GM21360 (cell line): ENCODE data around the gene FCRLA.
A peak's percentile ranks its signal among the peaks of the same experiment; 100 is the strongest.

Experiments used
- ATAC-seq: cut with Tn5 transposase; IDR thresholded peaks from one replicate; pipeline ENCODE4 v1.9.1; 2021; ENCODE audit warnings: mild to moderate bottlenecking, moderate library complexity; ENCODE audit not compliant: unreplicated experiment

FCRLA gene

DNA sequence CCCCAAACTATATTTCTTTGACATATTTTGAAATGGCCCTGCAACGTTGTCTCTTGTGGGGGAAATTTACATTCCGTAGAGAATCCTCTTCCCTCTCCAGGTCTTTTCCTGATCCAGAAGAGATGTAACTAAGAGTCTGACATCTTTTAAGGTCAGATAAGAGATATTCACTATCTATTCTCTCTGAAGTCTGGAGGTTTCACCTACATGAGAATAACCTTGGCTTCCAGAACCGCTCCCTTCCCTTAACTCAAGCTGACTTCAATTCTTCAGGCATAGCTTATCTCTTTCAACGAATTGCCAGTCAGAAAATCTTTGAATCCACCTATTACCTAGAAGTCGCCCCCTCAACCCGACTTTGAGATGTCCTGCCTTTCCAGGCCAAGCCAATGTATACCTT is 24.2 kb downstream of the FCRLA start:
- ATAC-seq: no peak

DNA sequence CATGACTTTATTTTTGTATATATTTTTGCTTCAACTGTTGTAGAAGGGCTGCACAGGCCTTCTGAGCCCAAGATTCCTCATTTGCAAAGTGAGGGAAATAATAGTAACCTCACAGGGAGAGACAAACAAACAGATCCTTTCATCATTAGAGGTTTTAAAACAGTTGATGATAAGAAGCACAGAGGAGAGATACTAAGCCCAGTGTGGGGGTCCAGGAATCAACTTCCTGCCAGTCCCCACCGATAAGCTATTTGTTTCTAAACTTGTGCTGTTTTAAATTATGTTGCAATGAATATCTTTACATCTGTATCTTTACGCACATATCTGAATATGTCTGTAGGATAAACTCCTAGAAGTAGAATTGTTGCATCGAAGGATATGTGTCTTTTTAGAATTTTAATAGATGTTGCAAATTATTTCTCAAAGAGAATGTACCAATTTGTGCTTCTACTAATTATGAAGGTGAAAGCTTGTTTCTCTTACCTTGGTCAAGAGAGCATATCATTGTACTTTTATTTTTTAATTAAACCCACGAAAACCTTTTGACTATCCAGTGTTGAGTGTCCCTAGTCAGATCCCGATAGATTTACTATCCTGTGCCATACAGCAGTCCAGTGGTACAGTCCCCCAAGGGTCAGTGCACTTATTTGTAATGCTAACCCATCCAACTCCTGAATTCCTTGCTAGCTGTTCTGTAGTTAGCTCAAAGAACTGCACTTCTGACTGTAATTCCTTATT is 25.1 kb downstream of the FCRLA start:
- ATAC-seq: no peak

DNA sequence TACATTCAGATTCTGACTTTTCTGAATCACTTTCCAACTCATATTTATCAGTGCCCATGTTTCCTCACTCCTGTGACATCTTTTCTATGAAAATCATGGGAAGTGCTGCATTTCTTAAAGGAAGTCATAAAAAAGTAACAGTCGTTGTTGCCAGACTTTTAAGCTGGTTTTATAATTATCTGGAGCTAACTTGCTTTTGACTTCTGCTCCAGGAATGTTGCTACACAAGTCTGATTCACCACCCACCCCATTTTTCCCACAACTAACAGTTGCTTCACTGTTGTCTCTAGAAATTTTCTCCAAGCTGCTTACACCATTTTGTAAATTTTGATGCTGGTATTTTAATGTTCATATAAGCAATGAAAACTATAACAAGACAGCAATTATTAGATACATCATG is 26.5 kb downstream of the FCRLA start:
- ATAC-seq: no peak

DNA sequence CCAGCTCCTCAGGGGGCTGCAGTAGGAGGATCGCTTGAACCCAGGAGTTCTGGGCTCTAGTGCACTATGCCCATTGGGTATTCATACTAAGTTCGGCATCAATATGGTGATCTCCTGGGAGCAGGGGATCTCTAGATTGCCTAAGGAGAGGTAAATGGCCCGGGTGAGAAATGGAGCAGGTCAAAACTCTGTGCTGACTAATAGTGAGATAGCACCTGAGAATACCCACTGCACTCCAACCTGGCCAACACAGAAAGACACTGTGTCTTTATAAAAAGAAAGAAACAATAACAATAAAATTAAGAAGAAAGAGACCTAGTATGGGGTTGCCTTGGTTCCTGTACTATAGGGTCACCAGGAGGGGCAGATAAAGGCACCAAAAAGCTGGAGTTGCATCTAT is 28.8 kb downstream of the FCRLA start:
- no peak for ATAC-seq

DNA sequence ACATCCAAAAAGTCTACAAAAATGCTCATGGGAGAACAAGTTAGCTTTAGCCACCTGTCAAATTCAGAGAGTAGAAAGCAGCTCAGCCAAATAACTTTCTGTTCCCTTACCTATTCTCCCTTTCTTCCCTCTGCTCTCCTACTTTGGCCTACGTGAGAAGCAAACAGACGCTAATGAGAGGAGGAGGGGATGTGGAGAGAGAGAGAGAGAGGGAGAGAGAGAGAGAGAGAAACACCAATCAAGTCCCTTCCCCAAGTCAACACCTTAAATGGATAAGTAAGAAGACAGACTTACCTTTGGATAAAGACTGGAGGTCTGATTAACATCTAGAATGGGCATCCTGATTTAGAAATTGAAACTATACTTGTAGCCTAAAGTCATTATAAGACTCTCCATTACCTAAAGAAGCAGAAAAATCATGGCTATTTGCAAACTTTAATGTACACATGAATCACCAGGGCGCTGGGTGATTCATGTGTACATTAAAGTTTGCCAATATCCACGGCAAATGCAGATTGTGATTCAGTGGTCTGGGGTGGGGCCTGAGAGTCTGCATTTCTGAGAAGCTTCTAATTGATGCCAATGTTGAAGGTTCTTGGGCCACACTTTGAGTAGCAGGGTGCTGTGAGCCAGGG is 29.4 kb downstream of the FCRLA start:
- no peak for ATAC-seq

DNA sequence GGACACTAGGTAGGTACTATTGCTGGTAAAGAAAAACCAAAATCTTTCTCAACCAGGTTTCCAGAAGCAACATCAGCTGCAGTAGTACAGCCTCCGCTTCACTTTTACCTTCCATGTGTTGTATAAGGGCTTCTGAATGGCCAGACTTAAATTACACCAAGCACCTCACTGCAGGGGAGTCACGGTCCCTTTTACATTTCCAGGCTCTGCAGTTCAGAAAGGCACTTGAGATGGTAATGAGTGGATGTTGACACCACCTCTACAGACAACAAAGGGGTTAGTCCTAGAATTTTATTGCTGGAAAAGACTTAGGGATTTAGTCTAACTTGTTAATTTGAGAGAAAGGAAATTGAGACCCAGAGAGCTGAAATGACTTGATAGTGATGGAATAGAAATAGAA is 30.6 kb downstream of the FCRLA start:
- no peak for ATAC-seq

DNA sequence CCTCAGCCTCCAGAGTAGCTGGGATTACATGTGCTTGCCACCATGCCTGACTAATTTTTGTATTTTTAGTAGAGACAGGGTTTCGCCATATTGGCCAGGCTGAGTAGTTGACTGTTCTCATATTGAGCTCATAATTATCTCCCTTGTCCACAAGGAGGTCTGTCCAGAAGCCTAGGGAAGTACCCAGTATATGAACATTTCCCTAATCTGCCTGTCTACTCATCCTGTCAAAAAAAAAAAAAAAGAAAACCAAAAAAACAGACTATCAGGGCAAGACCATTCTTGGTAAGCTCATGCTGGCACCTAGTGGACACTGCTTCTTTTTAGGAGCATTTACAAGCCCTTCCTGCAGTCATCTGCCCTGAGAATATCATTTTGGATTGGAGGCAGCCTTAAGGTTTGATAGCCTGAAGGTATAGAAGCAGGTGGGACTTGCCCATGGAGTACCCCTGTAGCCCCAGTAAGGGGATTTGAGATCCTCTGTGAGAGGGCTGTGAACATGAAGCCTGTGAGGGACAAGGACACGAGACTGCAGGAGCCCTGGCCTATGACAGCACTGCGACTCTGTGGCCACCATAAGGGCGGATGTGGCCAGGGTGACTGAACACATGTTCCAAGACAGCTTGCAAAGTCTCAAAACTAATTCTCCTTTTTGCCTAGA is 31.7 kb downstream of the FCRLA start:
- no peak for ATAC-seq

DNA sequence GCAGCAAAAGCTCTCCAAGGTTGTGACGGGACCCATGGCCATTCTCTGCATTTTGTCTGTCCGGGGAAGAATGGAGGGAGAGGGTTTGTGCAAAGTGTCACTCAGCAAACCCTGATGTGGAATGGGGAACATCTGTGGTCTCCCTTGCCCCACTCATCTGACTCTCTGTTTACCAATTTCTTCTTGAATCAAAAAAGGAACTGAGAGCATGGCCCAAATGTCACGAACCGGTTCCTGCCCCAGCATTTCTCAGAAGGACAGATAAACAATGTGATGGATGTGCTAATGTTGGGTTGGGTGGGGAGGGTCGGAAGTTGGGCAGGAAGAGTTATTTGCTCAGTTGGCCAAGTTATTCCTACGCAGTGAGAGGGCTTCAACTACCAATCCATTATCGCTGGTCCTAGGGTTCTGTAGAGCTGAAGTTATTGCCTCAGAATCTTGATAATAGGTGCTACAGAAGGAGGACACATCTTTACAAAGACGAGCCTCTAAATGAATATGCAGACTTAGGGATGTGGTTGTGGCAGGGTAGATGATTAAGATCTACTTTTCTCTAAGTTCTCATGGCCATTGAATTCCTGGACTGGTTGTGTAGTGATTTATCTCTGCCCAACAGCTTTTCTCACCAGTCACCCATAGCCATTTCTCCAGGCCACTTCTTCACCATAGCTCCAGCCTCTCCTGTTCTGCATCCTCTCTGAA is 33.0 kb downstream of the FCRLA start:
- no peak for ATAC-seq

DNA sequence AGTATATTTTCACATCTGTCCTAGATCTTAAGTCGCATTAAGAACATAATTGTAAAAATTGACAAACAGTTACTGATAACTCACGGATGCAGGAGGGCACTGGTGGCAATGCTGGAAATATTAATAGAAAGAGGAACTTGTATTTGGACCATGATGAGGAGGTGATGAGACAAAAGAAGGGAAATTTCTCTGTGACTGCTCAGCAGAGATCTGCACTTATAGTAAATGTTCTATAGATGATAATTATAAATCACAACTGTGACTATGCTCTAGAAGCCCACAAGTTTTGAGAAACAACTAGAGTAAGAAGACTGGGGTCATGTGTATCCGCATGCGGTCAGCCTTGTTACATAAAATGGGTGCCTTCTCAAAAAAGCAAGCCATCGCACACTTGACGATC is 33.9 kb downstream of the FCRLA start:
- no peak for ATAC-seq

DNA sequence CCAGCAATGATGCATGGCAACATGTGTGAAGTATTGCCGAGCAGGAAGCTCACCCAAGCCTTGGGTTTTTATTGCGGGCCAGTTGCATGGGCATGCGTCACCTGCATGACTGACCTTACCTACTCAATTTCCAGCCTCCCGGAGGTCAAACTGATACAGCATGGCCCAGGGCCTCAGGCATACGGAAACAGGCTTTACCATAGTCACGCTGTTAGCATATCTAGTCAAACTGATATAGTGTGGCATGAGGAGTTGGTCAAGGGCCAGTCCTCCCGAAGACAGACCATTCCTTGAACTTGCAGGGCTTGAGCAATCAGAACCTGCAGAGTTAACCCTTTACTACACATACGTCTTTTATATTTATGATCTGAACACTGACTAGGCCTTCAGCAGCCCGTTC is 36.2 kb downstream of the FCRLA start:
- no peak for ATAC-seq

DNA sequence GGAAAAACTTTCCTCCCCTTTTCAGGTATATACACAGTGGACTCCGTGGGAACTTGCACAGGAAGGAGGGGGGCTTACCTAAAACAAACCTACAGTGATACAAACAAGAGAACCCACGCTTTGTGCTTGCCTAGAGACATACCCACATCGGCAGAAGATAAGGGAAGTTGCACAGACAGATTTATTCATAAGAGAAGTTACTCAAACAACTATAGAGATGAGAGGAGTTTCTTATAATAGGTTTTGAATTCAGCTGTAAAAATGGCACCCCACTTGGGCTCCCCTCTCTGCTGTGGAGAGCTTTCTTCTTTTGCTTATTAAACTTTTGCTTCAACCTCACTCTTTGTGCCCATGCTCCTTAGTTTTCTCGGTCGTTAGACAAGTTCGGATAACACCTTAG is 40.8 kb downstream of the FCRLA start:
- ATAC-seq: no peak

DNA sequence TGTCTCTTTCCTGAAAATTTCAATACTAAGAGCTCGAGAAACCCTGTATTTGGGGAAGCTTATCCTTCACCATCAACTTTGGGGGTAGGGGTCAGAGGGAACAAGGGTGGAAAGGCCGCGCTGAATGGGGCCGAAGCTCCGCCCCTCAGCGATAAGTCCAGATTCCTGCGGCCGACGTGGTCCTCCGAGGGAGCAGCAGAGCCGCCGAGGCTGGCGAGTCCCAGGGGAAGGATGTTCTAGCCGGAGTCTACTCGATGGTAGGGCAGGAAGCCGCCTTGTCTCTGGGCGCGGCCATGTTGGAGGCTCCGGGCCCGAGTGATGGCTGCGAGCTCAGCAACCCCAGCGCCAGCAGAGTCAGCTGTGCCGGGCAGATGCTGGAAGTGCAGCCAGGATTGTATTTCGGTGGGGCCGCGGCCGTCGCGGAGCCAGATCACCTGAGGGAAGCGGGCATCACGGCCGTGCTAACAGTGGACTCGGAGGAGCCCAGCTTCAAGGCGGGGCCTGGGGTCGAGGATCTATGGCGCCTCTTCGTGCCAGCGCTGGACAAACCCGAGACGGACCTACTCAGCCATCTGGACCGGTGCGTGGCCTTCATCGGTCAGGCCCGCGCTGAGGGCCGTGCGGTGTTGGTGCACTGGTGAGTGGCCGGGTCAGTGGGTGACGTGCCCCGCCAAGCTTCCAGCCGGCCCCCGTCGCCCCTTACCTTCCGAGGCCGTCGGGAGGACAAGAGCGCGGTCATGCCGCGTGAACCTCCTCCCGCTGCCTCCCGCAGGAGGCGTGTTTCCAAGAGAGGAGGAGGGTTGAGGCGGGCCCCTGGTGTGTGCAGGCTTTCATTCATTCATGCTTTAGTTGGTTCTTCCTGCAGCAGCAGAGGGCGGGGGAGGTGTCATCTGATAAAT is 42.7 kb downstream of the FCRLA start, which contains the start of gene DUSP12:
TSS of gene DUSP12 (plus strand) at position 278 of the 899 bp plus-strand sequence. CDS start at position 294, 16 bp downstream.
- ATAC-seq: peak; percentile 91

DNA sequence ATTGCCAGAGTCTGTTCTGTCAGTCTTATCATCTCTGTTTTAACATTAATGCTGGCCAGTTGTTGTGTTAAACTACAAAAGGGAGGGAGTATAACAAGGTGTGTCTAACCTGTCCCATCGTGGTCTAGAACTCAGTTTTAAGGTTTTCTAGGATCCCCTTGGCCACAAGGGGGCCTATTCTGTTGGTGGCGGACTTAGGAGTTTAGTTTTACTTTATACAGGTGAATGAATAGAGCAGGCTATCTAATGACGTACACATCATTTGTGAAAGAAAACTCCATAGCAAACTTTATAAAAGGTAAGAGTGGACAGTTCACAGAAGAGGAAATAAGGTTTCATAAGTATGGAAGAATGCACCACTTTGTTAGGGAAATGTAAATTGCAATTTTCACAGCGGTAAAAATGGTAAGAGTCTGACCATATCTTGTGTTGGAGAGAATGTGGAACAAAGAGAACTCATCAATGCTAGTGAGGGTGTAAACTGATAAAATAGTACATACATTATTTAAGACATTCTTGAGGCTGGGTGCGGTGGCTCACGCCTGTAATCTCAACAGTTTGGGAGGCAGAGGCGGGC is 56.6 kb downstream of the FCRLA start:
- ATAC-seq: no peak
